Activated CD4-positive, alpha-beta T cell treated with anti-CD3 and anti-CD28 coated beads for 4 hours (primary cell): Measurements from ENCODE around the gene MAN1C1.
A peak's percentile ranks its signal among the peaks of the same experiment; 100 is the strongest.

Source experiments
- DNase-seq, 2 donors: peaks; one replicate each; pipeline ENCODE4 v3.0.0-alpha.2; 2020

MAN1C1 gene

DNA sequence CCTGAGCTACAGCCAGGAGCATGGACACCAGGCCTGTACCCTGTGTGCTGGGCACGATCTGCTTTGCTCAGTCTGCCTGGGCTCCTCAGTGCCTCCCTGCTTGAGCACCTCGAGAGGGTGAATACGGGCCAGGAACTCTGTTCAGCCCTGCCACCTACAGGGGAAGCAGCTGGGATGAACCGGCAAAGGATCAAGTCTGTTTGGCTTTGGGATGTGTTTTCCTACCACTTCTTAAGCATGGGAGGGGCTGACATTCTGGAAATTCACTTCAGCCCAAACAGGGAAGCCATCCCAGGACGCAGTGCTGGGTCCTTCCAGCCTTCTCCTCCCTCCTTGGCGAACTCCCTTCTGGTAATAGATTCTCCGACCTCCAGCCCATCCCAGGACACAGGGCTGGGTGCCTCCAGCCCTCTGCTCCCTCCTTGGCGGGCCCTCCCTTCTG, 127.6 kb downstream of the MAN1C1 start:
- DNase-seq, result no peak

- DNase-seq, result no peak
These were observed 128.2 kb downstream of the MAN1C1 start for GRCh38 chr1:25744636-25745425.

DNA sequence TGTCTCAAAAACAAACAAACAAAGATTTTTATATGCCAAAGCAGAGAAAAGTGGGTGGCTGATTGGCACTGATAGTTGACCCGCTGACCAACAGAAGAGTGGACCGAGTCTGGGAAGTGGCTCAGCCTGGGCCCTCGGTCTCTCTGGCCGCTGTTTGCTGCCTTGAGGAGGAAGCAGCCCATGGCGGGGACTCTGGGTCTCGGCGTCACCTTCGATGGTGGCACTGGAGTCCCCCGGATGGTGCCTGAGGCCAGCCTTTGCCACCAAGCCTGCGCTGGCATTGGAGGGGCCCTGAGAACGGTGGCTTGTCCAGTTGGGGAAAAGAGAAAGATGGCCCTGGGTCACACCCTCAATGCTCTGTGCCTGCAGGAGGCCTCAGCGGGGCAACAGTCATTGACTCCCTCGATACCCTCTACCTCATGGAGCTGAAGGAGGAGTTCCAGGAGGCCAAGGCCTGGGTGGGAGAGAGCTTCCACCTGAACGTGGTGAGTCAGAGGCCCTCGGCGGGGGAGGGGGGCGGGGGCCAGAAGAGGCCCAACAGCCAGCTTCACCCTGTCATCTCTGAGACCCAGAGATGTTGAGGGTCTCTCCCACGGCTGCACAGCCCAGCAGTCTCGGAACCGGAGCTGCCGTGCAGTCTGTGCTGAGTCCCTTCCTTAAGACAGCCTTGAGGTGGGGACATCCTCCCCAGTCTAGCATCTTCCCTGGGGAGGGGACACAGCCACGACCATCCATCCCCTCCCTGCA, 129.9 kb downstream of the MAN1C1 start:
- no peak for DNase-seq

GRCh38 chr1:25747046-25747719, 130.6 kb downstream of the MAN1C1 start:
- no peak for DNase-seq

- no peak for DNase-seq
These were observed 132.1 kb downstream of the MAN1C1 start for GRCh38 chr1:25748531-25749205.

DNA sequence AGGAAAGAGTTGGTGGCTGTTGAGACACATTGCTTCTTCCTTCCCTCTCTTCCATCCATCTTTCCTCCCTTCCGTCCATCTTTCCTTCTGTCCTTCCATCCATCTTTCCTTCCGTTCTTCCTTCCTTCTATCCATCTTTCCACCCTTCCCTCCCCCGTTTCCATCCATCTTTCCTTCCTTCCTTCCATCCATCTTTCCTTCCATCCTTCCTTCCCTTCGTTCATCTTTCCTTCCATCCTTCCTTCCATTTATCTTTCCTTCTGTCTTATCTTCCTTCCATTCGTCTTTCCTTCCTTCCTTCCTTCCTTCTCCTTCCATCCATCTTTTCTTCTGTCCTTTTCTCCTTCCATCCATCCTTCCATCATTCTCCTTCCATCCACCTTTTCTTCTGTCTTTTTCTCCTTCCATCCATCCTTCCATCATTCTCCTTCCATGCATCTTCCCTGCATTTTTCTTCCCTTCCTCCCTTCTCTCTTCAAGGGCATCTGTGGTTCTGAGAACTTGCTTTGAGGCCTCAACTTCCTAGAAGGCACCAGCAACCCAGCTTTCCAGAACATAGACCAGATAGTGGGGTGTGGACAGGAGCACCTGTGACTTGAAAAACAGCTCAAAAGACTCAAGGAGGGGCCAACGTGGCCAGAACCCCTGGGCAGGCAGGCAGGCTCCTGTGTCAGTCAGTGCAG, 134.5 kb downstream of the MAN1C1 start:
- DNase-seq, result no peak

DNA sequence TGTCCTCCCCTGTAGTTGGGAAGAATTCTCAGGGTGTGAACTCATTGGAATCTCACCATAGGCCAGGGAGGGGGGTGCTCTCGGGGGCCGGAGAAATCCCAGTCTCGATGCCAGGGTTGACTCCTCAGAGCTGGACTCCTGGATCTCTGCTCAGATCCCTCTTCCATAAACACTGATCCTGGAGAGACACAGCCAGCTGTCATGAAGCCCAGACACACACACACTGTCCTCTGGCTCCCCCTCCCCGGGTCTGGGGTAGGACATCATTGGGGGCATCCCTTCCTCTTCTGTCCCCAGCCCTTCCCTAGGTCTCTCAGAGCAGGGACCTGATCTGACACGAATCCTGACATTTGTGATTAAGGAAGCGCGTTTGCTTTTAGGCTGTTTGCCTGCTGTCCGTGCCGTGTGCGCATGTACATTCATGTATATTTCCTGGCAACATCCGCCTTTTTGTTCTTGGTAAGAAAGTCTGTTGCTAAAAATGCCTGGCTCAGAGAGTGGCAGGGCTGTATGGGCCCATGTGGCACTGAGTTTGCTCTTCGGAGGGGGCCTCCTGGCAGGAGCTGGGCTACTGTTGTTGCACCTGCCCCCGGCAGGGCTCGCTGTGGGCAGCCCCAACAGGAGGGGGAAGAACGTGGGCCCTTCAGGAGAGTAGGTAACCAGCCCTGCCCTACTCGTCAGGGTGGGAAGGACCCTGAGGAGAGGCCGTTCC, 138.0 kb downstream of the MAN1C1 start:
- peak in 1 of 2 donors; percentile 11 for DNase-seq

DNA sequence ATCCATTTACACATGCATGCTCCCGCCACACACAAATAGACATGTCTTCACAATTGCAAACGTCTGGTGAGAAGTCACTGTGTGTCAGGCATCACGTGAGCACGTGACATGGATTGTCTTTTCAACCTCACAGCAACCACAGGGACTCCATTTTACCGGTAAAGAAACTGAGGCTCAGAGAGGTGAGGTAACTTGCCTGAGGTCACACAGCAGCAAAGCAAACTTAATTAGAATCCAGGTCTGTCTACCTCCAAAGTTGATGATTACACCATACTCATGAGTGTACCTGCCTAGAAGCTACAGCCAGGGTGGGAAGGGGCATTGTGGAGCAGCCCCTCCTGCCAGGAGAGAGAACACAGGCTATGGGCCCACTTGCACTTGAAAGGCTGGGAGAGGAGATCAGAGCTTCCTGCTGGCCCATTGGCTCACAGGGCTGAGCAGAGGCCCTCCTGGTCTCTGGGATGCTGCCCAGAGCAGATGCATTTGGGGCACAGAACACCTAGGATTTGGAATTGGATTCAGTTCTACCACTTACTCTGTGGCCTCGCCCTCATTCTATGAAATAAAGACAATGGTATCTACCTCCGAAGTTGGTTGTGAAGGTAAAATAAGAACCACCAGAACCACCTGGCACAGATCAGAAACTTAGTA, 139.0 kb downstream of the MAN1C1 start:
- no peak for DNase-seq

- no peak for DNase-seq
These were observed 139.6 kb downstream of the MAN1C1 start for GRCh38 chr1:25756215-25756614.

- no peak for DNase-seq
These were observed 140.7 kb downstream of the MAN1C1 start for GRCh38 chr1:25757151-25757845.

- no peak for DNase-seq
These were observed 141.2 kb downstream of the MAN1C1 start for GRCh38 chr1:25757846-25758185.

DNA sequence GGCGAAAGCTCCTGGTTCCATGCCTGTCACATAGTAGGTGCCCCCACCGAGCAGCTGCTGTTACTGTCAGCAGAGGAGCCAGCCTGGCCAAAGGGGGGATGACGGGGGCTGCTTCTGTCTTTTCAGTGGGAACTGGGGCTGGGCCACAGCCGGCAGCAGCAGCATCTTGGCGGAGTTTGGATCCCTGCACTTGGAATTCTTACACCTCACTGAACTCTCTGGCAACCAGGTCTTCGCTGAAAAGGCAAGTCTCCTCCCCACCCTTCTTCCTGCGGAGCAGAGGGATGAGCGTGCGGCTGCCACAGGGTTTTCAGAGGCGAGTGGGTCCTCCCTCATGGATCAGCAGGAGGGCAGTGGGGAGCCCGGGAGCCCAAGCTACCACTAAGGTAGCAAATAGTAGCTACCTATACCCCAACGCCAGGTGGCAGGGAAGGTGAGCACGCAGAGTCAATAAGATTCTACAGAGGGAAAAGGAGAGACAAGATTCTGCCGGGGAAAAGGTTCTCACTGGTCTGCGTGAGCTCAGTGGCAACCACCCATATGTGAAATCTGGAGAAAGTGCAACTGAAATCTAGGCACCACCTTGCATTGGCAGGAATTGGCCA, 142.0 kb downstream of the MAN1C1 start:
- no peak for DNase-seq

GRCh38 chr1:25760122-25760719, 143.6 kb downstream of the MAN1C1 start:
- no peak for DNase-seq

GRCh38 chr1:25760871-25761270, 144.3 kb downstream of the MAN1C1 start:
- DNase-seq, result no peak

GRCh38 chr1:25763493-25763892, 146.9 kb downstream of the MAN1C1 start:
- DNase-seq, result no peak

- DNase-seq, result no peak
These were observed 148.7 kb downstream of the MAN1C1 start for GRCh38 chr1:25765136-25765922.

DNA sequence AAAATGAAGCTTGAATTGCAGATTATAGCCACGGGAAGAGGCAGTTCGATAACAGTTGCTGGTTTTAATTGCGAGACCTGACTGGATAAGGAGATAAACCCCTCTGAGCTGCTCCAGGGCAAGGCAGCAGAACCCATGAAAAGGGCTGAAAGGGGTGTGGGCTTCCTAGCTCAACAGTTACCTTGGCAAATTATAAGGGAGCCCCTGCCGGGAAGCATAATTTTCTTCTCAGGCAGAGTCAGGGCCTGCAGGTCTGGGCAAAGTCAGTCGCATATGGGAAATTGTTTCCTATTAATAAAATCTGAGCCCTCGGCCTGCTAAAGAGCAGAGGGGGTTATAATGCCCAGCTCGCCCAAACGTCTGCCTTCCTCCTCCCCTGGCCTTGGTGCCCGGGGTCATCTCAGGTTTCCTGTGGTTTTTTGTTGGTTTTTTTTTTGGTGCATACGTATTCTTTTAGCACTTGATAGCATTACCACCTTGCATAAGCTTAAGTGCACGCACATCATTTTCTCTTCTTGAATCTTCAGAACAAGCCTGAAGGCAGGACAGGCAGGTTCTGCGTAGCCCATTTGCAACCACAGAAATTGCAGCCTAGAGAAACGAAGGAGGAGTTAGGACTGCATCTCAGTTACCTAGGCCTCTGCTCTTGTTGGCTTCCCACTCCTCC, 149.5 kb downstream of the MAN1C1 start:
- no peak for DNase-seq

- no peak for DNase-seq
These were observed 150.3 kb downstream of the MAN1C1 start for GRCh38 chr1:25766721-25767436.
